Neural progenitor cell (in vitro differentiated cells): ENCODE measurements around the gene FAU. TPM values are rescaled to one million over a fixed set of nuclear protein-coding genes. Genes with fewer than 3 reads are reported as not detected.

ENCODE experiments used
- DNase-seq: peaks from one replicate; pipeline ENCODE4 v3.0.0-alpha.2; 2016; ENCODE audit warnings: low spot score
- H2AFZ ChIP-seq: fragments of 200-600 bp; sonication (generic); replicated peaks from 2 replicates; pipeline ENCODE4 v1.6.1; 2016; ENCODE audit warnings: antibody characterized with exemption
- H3F3A ChIP-seq: fragments of 200-600 bp; sonication (generic); 2 replicates; pipeline ENCODE4 v1.6.1; 2016; ENCODE audit warnings: antibody characterized with exemption, low read depth
- H3K27ac ChIP-seq: fragments of 200-600 bp; sonication (generic); 2 replicates; pipeline ENCODE4 v1.5.1; 2016; ENCODE audit warnings: mild to moderate bottlenecking
- H3K27me3 ChIP-seq: fragments of 200-600 bp; sonication (generic); 2 replicates; pipeline ENCODE4 v1.6.1; 2016; ENCODE audit warnings: mild to moderate bottlenecking, moderate library complexity
- H3K36me3 ChIP-seq: fragments of 200-600 bp; sonication (generic); 2 replicates; pipeline ENCODE4 v1.5.1; 2016
- H3K4me1 ChIP-seq: fragments of 200-600 bp; sonication (generic); 2 replicates; pipeline ENCODE4 v1.6.1; 2016; ENCODE audit warnings: mixed run types
- H3K4me2 ChIP-seq: fragments of 200-600 bp; sonication (generic); 2 replicates; pipeline ENCODE4 v1.6.1; 2016
- H3K4me3 ChIP-seq: fragments of 200-600 bp; sonication (generic); 2 replicates; pipeline ENCODE4 v1.5.1; 2016
- H3K79me2 ChIP-seq: fragments of 200-600 bp; sonication (generic); 2 replicates; pipeline ENCODE4 v1.6.1; 2016; ENCODE audit warnings: low read depth
- H3K9ac ChIP-seq: fragments of 200-600 bp; sonication (generic); 2 replicates; pipeline ENCODE4 v1.6.1; 2016
- H3K9me3 ChIP-seq: fragments of 200-600 bp; sonication (generic); 2 replicates; pipeline ENCODE4 v1.5.1; 2016; ENCODE audit warnings: low read depth
- H4K20me1 ChIP-seq: fragments of 200-600 bp; sonication (generic); 2 replicates; pipeline ENCODE4 v1.6.1; 2016; ENCODE audit warnings: low read depth
- H3K27ac Mint-ChIP-seq: 3 replicates; pipeline ENCODE4 v1.8.0; 2021; ENCODE audit warnings: mixed read lengths
- H3K27me3 Mint-ChIP-seq: 2 replicates; pipeline ENCODE4 v1.8.0; 2022; ENCODE audit warnings: low read depth, mild to moderate bottlenecking, inconsistent platforms, moderate library complexity, mixed read lengths; ENCODE audit not compliant: insufficient read depth
- H3K36me3 Mint-ChIP-seq: 3 replicates; pipeline ENCODE4 v1.8.0; 2021; ENCODE audit warnings: mixed read lengths
- H3K4me1 Mint-ChIP-seq: 3 replicates; pipeline ENCODE4 v1.8.0; 2021; ENCODE audit warnings: mixed read lengths
- H3K4me3 Mint-ChIP-seq: 3 replicates; pipeline ENCODE4 v1.8.0; 2021; ENCODE audit warnings: mild to moderate bottlenecking, moderate library complexity, mixed read lengths
- H3K9me3 Mint-ChIP-seq: 3 replicates; pipeline ENCODE4 v1.8.0; 2020; ENCODE audit warnings: mixed read lengths
- EZH2 ChIP-seq: fragments of 200-600 bp; sonication (generic); IDR thresholded peaks from 2 replicates; pipeline ENCODE4 v1.6.1; 2017; ENCODE audit warnings: antibody characterized with exemption, mild to moderate bottlenecking, moderate library complexity
- EZH2phosphoT487 ChIP-seq: fragments of 200-600 bp; sonication (generic); IDR thresholded peaks from 2 replicates; pipeline ENCODE4 v1.6.1; 2017; ENCODE audit warnings: antibody characterized with exemption
- total RNA-seq: library from RNA; depleted of rRNA; stranded (reverse); fragments of >200 nt; gene quantifications from 2 replicates; pipeline ENCODE4 v1.2.3, GENCODE V29; 2015; ENCODE audit warnings: low replicate concordance
- TF ChIP-seq, protein P1 (sequence below): fragments of 200-600 bp; sonication (generic); IDR thresholded peaks from 2 replicates; pipeline ENCODE4 v1.5.1; 2017; ENCODE audit warnings: antibody characterized with exemption, mild to moderate bottlenecking

FAU gene
- total RNA-seq, 1 donor from 2014 or later, result 288 TPM

DNA sequence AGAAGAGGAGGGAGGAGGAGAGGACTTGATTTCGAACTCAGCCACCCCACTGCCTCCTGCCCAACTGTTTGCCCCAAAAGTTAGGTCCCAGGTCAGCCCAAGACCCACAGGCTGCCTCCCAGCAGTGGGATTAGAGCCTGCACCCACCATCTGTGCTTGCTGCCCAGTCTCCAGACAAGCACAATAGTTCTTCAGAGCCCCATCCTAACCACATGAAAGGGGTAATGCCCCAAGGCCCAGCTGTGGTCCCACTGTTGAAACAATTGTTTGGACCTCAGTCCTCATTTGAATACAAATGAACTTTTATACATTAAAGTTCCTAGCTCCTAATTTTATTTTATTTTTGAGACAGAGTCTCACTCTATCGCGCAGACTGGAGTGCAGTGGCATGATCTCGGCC, 31.3 kb downstream of the FAU start:
- H3K4me3 ChIP-seq, result no peak overlapping the region
- no peak overlapping the region for H2AFZ ChIP-seq
- Mint-ChIP-seq H3K4me3 (no peak overlapping the region), H3K36me3 (peaks cover 3% of the 10 kb centered on the region), H3K9me3 (no peaks in the 10 kb centered on the region), H3K27ac (no peak overlapping the region), H3K27me3 (peaks cover 8% of the 10 kb centered on the region), H3K4me1 (peaks cover 7% of the 10 kb centered on the region)
- no peaks in the 10 kb centered on the region for H3K9me3 ChIP-seq
- TF ChIP-seq, protein P1, sequence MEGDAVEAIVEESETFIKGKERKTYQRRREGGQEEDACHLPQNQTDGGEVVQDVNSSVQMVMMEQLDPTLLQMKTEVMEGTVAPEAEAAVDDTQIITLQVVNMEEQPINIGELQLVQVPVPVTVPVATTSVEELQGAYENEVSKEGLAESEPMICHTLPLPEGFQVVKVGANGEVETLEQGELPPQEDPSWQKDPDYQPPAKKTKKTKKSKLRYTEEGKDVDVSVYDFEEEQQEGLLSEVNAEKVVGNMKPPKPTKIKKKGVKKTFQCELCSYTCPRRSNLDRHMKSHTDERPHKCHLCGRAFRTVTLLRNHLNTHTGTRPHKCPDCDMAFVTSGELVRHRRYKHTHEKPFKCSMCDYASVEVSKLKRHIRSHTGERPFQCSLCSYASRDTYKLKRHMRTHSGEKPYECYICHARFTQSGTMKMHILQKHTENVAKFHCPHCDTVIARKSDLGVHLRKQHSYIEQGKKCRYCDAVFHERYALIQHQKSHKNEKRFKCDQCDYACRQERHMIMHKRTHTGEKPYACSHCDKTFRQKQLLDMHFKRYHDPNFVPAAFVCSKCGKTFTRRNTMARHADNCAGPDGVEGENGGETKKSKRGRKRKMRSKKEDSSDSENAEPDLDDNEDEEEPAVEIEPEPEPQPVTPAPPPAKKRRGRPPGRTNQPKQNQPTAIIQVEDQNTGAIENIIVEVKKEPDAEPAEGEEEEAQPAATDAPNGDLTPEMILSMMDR, result no peak
- TF ChIP-seq EZH2phosphoT487, result no peak
- TF ChIP-seq EZH2, result no peak
- H4K20me1 ChIP-seq, result no peaks in the 10 kb centered on the region
- no peaks in the 10 kb centered on the region for H3K79me2 ChIP-seq
- H3K9ac ChIP-seq, result no peak overlapping the region
- no peaks in the 10 kb centered on the region for H3K36me3 ChIP-seq
- H3K4me2 ChIP-seq, result no peak overlapping the region
- no peaks in the 10 kb centered on the region for H3K27me3 ChIP-seq
- no peak overlapping the region for H3K27ac ChIP-seq
- no peaks in the 10 kb centered on the region for H3F3A ChIP-seq
- no peaks in the 10 kb centered on the region for H3K4me1 ChIP-seq
- no peak for DNase-seq

DNA sequence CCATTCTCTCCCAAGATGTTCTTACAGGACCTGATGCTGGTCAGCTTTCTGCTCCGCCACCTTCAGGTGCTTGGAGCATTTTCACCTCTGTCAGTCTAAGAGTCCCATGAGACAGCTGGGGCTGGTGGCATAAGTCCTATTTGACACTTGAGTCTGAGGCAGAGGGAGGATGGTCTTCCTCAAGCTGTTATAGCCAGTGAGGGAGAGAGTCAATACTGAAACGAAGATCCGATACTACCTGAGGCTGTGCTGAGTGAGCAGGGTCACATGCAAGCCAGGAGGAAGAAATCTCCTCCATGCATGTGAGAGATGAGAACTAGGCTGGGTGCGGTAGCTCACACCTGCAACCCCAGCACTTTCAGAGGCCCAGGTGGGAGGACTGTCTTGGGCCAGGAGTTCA, 32.3 kb downstream of the FAU start:
- H3K27me3 Mint-ChIP-seq, result peaks cover 9% of the 10 kb centered on the region
- H3K9me3 Mint-ChIP-seq, result no peaks in the 10 kb centered on the region
- no peak overlapping the region for H2AFZ ChIP-seq

DNA sequence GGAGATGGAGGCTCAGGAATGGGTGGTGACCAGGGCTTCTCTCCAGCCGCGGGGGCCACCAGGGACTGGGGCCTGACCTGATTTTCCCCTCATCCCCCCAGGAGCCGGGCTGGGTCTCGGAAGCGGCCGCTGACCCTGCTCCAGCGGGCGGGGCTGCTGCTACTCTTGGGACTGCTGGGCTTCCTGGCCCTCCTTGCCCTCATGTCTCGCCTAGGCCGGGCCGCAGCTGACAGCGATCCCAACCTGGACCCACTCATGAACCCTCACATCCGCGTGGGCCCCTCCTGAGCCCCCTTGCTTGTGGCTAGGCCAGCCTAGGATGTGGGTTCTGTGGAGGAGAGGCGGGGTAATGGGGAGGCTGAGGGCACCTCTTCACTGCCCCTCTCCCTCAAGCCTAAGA, 34.1 kb downstream of the FAU start:
- Histone ChIP-seq H3K4me3 (no peak overlapping the region), H3K79me2 (peaks cover 22% of the 10 kb centered on the region), H3K4me1 (peaks cover 10% of the 10 kb centered on the region), H2AFZ (no peak overlapping the region), H3K27me3 (no peaks in the 10 kb centered on the region), H3K9me3 (no peaks in the 10 kb centered on the region), H3K27ac (no peak overlapping the region), H3K36me3 (no peaks in the 10 kb centered on the region), H3K9ac (no peak overlapping the region), H3F3A (peaks cover 8% of the 10 kb centered on the region), H4K20me1 (no peaks in the 10 kb centered on the region), H3K4me2 (no peak overlapping the region)
- H3K27ac Mint-ChIP-seq, result no peak overlapping the region
- TF ChIP-seq EZH2 (no peak), EZH2phosphoT487 (no peak)
- TF ChIP-seq, protein P1, result no peak
- peaks cover 9% of the 10 kb centered on the region for H3K27me3 Mint-ChIP-seq
- peaks cover 5% of the 10 kb centered on the region for H3K36me3 Mint-ChIP-seq
- H3K4me3 Mint-ChIP-seq, result no peak overlapping the region
- DNase-seq, result no peak
- no peaks in the 10 kb centered on the region for H3K9me3 Mint-ChIP-seq
- H3K4me1 Mint-ChIP-seq, result peaks cover 17% of the 10 kb centered on the region

More for the DNA sequence above, 32.3 kb downstream of the FAU start:
- no peak overlapping the region for H3K9ac ChIP-seq
- no peaks in the 10 kb centered on the region for H4K20me1 ChIP-seq
- H3K4me3 Mint-ChIP-seq, result no peak overlapping the region
- H3K4me2 ChIP-seq, result no peak overlapping the region
- peaks cover 10% of the 10 kb centered on the region for H3K79me2 ChIP-seq
- no peak for DNase-seq
- H3K9me3 ChIP-seq, result no peaks in the 10 kb centered on the region
- H3K27me3 ChIP-seq, result no peaks in the 10 kb centered on the region
- peaks cover 4% of the 10 kb centered on the region for H3K36me3 Mint-ChIP-seq
- TF ChIP-seq EZH2phosphoT487 (no peak), EZH2 (no peak)
- TF ChIP-seq, protein P1, result no peak
- H3K36me3 ChIP-seq, result no peaks in the 10 kb centered on the region
- no peak overlapping the region for H3K27ac Mint-ChIP-seq
- H3F3A ChIP-seq, result peaks cover 2% of the 10 kb centered on the region
- peaks cover 8% of the 10 kb centered on the region for H3K4me1 Mint-ChIP-seq
- no peak overlapping the region for H3K27ac ChIP-seq
- no peak overlapping the region for H3K4me3 ChIP-seq
- H3K4me1 ChIP-seq, result peaks cover 6% of the 10 kb centered on the region

DNA sequence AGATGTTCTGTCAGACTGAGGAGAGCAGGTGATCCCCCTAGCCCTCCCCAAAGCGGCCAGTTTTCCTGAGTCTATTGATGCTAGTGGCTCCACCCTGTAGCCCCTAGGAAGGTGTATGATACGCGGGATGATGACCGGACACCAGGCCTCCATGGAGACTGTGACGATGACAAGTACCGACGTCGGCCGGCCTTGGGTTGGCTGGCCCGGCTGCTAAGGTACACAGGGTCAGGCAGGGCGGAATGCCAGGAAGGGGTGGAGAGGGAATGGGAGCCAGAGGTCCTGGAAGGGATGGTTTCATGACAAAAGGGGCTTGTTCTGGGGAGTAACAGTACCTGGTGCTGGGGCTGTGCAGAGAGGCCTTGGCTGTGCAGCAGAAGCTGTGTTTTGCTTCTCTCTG, 34.7 kb downstream of the FAU start:
- H3K4me1 ChIP-seq, result peaks cover 14% of the 10 kb centered on the region
- no peaks in the 10 kb centered on the region for H3K27me3 ChIP-seq
- no peak overlapping the region for H3K4me2 ChIP-seq
- H3K9me3 Mint-ChIP-seq, result no peaks in the 10 kb centered on the region
- no peak overlapping the region for H3K4me3 ChIP-seq
- peaks cover 9% of the 10 kb centered on the region for H3K27me3 Mint-ChIP-seq
- peaks cover 20% of the 10 kb centered on the region for H3K4me1 Mint-ChIP-seq
- H3K9ac ChIP-seq, result no peak overlapping the region
- H4K20me1 ChIP-seq, result no peaks in the 10 kb centered on the region
- H3F3A ChIP-seq, result peaks cover 8% of the 10 kb centered on the region
- no peak for TF ChIP-seq EZH2phosphoT487
- no peak for TF ChIP-seq EZH2
- TF ChIP-seq, protein P1, result no peak
- peaks cover 28% of the 10 kb centered on the region for H3K79me2 ChIP-seq
- H3K27ac Mint-ChIP-seq, result no peak overlapping the region
- H3K4me3 Mint-ChIP-seq, result peak overlapping the region; percentile 48
- H2AFZ ChIP-seq, result no peak overlapping the region
- no peaks in the 10 kb centered on the region for H3K36me3 ChIP-seq
- no peaks in the 10 kb centered on the region for H3K9me3 ChIP-seq
- peaks cover 6% of the 10 kb centered on the region for H3K36me3 Mint-ChIP-seq
- DNase-seq, result no peak
- no peak overlapping the region for H3K27ac ChIP-seq
